Lung (tissue), 12 donors: ENCODE measurements around the gene RCBTB1. TPM values are rescaled to one million over a fixed set of nuclear protein-coding genes. Genes with fewer than 3 reads are reported as not detected.
"Not testable (repeated sequence)": the region's sequence is repeated elsewhere in the genome, so short reads cannot be mapped to it uniquely, and the experiment has no call there.

Source experiments
- ATAC-seq: fragments of 200-7000 bp; cut with Tn5 transposase; one replicate; pipeline ENCODE4 v1.9.1; 2020; ENCODE audit warnings: moderate number of reproducible peaks; ENCODE audit not compliant: insufficient read depth, low FRiP score
- DNase-seq, 3 donors: peaks; one replicate each; pipeline ENCODE4 v3.0.0-alpha.2; 2013 to 2017
- H3K27ac ChIP-seq, 2 donors: one replicate each; pipeline ENCODE4 v1.5.1; 2013; ENCODE audit warnings: mild to moderate bottlenecking in 2 of 2, moderate library complexity in 2 of 2, control low read depth in 1 of 2, inconsistent platforms in 1 of 2, low read depth in 1 of 2, low read length in 1 of 2
- H3K27me3 ChIP-seq, 3 donors: one replicate each; pipeline ENCODE4 v1.5.1; 2013; ENCODE audit warnings: low read length in 2 of 3; ENCODE audit not compliant: control insufficient read depth in 3 of 3, insufficient read depth in 3 of 3
- H3K36me3 ChIP-seq, 4 donors: one replicate each; pipeline ENCODE4 v1.5.1; 2013; ENCODE audit warnings: low read length in 4 of 4, mild to moderate bottlenecking in 1 of 4, moderate library complexity in 1 of 4; ENCODE audit not compliant: control insufficient read depth in 4 of 4, insufficient read depth in 4 of 4
- H3K4me1 ChIP-seq, 5 donors: one replicate each; pipeline ENCODE4 v1.5.1; 2013; ENCODE audit warnings: low read length in 5 of 5, mild to moderate bottlenecking in 2 of 5, moderate library complexity in 1 of 5; ENCODE audit not compliant: control insufficient read depth in 5 of 5, insufficient read depth in 5 of 5
- H3K4me3 ChIP-seq: one replicate; pipeline ENCODE4 v1.5.1; 2013; ENCODE audit warnings: mild to moderate bottlenecking, control low read depth, moderate library complexity
- H3K9ac ChIP-seq, 2 donors: one replicate each; pipeline ENCODE4 v1.5.1; 2013; ENCODE audit warnings: low read length in 2 of 2, control low read depth in 1 of 2; ENCODE audit not compliant: insufficient read depth in 1 of 2
- H3K9me3 ChIP-seq, 4 donors: one replicate each; pipeline ENCODE4 v1.5.1; 2013; ENCODE audit warnings: low read length in 3 of 4, mild to moderate bottlenecking in 1 of 4, moderate library complexity in 1 of 4; ENCODE audit not compliant: control insufficient read depth in 4 of 4, insufficient read depth in 3 of 4
- WGBS, 2 donors: extraction: QIAGEN DNeasy Blood & Tissue Kit; methylation state at CpG; one replicate each; pipeline ENCODE4 v1.1.7; 2013; 5-methylcytosine and 5-hydroxymethylcytosine counted together
- polyA plus RNA-seq, 2 donors: library from polyadenylated mRNA; stranded (reverse); fragments of 200-250 nt; gene quantifications; one replicate each; pipeline ENCODE4 v1.2.1, GENCODE V29; 2013
- total RNA-seq, 2 donors: library from RNA; depleted of rRNA in 1 of 2; stranded (reverse); fragments of >200 nt in 1 of 2; gene quantifications; one replicate each; pipeline ENCODE4 v1.2.1, GENCODE V29; 2014 to 2021
- TF ChIP-seq, protein P1 (sequence below): IDR thresholded peaks from 2 replicates; pipeline ENCODE4 v1.5.1; 2012; ENCODE audit warnings: mild to moderate bottlenecking; ENCODE audit errors: control extremely low read depth, extremely low read depth
- donor health status: control.
- donor health status: control.
- donor health status: Bipolar disorder and iron deficiency.
- donor health status: healthy.
- donor health status: DM: yes; HTN: yes; CAD: no.

Gene RCBTB1
- total and polyA plus RNA-seq, 4 donors: 12.0 to 25.4 (median 17.8) TPM

DNA sequence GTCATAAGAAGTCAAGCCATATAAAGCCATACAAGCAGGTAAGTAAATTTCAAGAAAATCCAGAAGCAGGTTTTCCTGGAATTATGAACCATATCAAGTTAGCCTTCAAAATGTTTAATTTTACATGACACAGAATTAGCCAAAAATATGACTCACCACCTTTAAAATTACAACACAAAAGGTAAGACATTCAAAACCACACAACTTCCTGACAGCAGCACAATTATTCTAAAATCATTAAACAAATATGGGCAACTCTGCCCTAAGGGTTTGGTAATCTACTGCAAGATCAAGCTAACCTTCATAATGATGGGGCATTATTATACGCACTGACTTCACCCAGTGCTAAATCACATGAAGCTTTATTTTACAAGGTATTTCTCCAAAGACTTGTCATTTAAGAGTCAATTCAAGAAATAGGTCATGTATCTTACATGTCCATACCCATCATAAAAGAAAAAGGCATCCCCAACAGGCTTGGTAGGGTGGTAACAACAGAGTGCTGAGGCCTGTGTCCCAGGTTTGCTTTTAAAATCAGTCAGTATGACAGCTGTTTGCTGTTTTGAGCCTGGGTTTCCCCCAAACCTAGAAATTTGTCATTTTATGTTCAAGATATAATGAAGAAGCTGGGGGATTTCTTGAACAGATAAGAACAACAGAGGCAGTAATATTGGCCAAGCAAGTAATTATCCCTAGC is 15.2 kb downstream of the RCBTB1 start:
- H3K27ac ChIP-seq: no peak overlapping the region
- H3K4me1 ChIP-seq: peaks cover 0 to 11% (median 0%) of the 10 kb centered on the region in 5 donors
- WGBS, 2 donors: 87 to 88% methylated on average over 1 of the region's 1 CpG
- no peaks in the 10 kb centered on the region for H3K27me3 ChIP-seq
- H3K9ac ChIP-seq: no peak overlapping the region
- DNase-seq (no peak), ATAC-seq (no peak)
- H3K36me3 ChIP-seq: peaks cover 0 to 3% (median under 1%) of the 10 kb centered on the region in 4 donors
- TF ChIP-seq, protein P1, sequence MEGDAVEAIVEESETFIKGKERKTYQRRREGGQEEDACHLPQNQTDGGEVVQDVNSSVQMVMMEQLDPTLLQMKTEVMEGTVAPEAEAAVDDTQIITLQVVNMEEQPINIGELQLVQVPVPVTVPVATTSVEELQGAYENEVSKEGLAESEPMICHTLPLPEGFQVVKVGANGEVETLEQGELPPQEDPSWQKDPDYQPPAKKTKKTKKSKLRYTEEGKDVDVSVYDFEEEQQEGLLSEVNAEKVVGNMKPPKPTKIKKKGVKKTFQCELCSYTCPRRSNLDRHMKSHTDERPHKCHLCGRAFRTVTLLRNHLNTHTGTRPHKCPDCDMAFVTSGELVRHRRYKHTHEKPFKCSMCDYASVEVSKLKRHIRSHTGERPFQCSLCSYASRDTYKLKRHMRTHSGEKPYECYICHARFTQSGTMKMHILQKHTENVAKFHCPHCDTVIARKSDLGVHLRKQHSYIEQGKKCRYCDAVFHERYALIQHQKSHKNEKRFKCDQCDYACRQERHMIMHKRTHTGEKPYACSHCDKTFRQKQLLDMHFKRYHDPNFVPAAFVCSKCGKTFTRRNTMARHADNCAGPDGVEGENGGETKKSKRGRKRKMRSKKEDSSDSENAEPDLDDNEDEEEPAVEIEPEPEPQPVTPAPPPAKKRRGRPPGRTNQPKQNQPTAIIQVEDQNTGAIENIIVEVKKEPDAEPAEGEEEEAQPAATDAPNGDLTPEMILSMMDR: no peak
- H3K9me3 ChIP-seq: no peaks in the 10 kb centered on the region
- no peak overlapping the region for H3K4me3 ChIP-seq

DNA sequence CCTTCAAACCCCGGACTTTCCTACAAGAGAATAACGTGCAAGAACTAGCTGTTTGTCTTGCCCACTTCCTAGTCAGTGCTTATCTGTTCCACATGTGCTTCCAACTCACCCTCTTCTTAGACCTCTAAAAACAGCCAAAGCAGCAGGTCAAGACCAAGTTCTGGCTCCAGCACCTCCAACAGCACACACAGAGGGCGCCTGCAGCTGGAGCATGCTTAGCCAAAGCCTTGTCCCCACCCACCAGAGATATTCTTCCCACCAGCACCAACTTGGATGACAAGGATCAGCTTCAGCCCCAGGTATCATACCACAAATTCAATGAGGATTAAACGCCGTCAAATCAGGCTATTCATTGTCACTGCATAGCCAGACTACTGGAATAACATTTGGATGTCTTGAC is 17.9 kb downstream of the RCBTB1 start:
- H3K36me3 ChIP-seq: peaks cover 0 to 8% (median 3%) of the 10 kb centered on the region in 4 donors
- 77 to 85% methylated on average over 5 of the region's 5 CpGs for WGBS, 2 donors
- H3K27ac ChIP-seq: no peak overlapping the region
- no peak overlapping the region for H3K4me3 ChIP-seq
- TF ChIP-seq, protein P1: no peak
- H3K9ac ChIP-seq: no peak overlapping the region
- peaks cover 0 to 11% (median 0%) of the 10 kb centered on the region in 5 donors for H3K4me1 ChIP-seq
- DNase-seq (no peak), ATAC-seq (no peak)
- no peaks in the 10 kb centered on the region for H3K27me3 ChIP-seq
- no peaks in the 10 kb centered on the region for H3K9me3 ChIP-seq

DNA sequence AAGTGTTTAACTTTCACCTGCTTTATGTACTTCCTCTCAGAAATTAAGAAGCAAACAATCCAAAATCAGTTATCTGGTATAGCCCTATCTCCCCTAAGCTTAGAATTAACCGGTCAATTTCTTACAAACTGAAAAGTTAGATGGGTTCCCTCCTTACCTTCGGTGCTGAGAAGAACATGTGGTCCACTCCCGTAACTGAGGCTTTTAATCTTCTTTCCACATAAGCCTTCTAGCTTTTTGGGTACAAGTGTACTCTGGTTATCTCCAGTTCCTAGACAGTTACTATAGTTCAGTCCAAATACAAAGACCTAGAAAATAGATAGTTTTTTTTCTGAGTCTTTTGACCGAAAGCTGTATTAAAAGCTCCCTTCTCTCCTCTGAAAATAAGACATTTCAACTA is 18.9 kb downstream of the RCBTB1 start:
- ATAC-seq: no peak
- H3K4me3 ChIP-seq: no peak overlapping the region

DNA sequence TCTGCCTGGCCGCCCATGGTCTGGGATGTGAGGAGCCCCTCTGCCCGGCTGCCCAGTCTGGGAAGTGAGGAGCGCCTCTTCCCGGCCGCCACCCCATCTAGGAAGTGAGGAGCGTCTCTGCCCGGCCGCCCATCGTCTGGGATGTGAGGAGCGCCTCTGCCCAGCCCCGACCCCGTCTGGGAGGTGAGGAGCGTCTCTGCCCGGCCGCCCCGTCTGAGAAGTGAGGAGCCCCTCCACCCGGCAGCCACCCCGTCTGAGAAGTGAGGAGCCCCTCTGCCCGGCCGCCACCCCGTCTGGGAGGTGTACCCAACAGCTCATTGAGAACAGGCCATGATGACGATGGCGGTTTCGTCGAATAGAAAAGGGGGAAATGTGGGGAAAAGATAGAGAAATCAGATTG is 19.9 kb downstream of the RCBTB1 start:
- H3K36me3 ChIP-seq, ATAC-seq, DNase-seq, H3K27ac ChIP-seq, H3K9me3 ChIP-seq, H3K4me3 ChIP-seq, H3K9ac ChIP-seq, H3K27me3 ChIP-seq: not testable (repeated sequence)
- H3K4me1 ChIP-seq: peaks cover 0 to 11% (median 4%) of the 10 kb centered on the region in 5 donors
- WGBS, 2 donors: 94 to 98% methylated on average over 18 to 23 of the region's 25 CpGs

More for the DNA sequence above, 18.9 kb downstream of the RCBTB1 start:
- TF ChIP-seq, protein P1: no peak
- H3K27ac ChIP-seq: no peak overlapping the region
- DNase-seq: no peak
- H3K36me3 ChIP-seq: peaks cover 0 to 8% (median 3%) of the 10 kb centered on the region in 4 donors
- no peaks in the 10 kb centered on the region for H3K9me3 ChIP-seq
- no peak overlapping the region for H3K9ac ChIP-seq
- peaks cover 0 to 11% (median 0%) of the 10 kb centered on the region in 5 donors for H3K4me1 ChIP-seq
- 96 to 97% methylated on average over 4 of the region's 4 CpGs for WGBS, 2 donors
- H3K27me3 ChIP-seq: no peaks in the 10 kb centered on the region
